ENCODE data around the gene ADARB1. TPM values are rescaled to one million over a fixed set of nuclear protein-coding genes. Genes with fewer than 3 reads are reported as not detected.
A peak's percentile ranks its signal among the peaks of the same experiment; 100 is the strongest.

Gene ADARB1
- total and polyA plus RNA-seq, 2 of the 4 experiments (the other 2 are of a cell fraction): 39.8 to 47.3 TPM

GRCh38 chr21:45037986-45038385 is 36.4 kb upstream of the ADARB1 start:
- H3K4ac ChIP-seq (ENCODE audit: low read depth, low read length): peak overlapping the region; percentile 29; the same call in 1 of the 2 replicates
- no peak overlapping the region for H3K27ac ChIP-seq (ENCODE audit: insufficient read depth, low read length)
- no peaks in the 10 kb centered on the region for H3K27me3 ChIP-seq (ENCODE audit: control insufficient read depth, insufficient read depth, low read length)
- H3K79me1 ChIP-seq (ENCODE audit: low read depth in 1 of 2, low read length in 2 of 2): peaks cover 7 to 12% of the 10 kb centered on the region in 2 experiments; a peak in 3 of 4 replicates
- H3K36me3 ChIP-seq (ENCODE audit: control insufficient read depth, insufficient read depth, low read length): no peaks in the 10 kb centered on the region
- peak overlapping the region in 1 of 2 experiments; percentile 14; a peak in 1 of 4 replicates for H4K8ac ChIP-seq (ENCODE audit: low read depth in 2 of 2, low read length in 2 of 2)
- no TSS peak for BruUV-seq (replicated peaks)
- H4K91ac ChIP-seq (ENCODE audit: insufficient read depth, low read depth, low read length): no peak overlapping the region
- peak overlapping the region; percentile 5; the same call in 1 of the 2 replicates for H4K5ac ChIP-seq (ENCODE audit: low read depth, low read length)
- POLR2A ChIA-PET (ENCODE audit: unreplicated experiment): no interaction called here
- peaks cover 14% of the 10 kb centered on the region for H3K9me1 ChIP-seq (ENCODE audit: insufficient read depth, low read length)
- no peak overlapping the region for H3K14ac ChIP-seq (replicated peaks; ENCODE audit: low read depth, low read length)
- in situ Hi-C loops (cut with MboI; ENCODE audit: low sequenced_read_pairs): no loop called here
- no peaks in the 10 kb centered on the region; the same call in 1 of the 2 replicates for H4K20me1 ChIP-seq (ENCODE audit: insufficient read depth, low read length)
- peak overlapping the region; percentile 49 for H2AK5ac ChIP-seq (ENCODE audit: low read depth, low read length)
- H3K4me1 ChIP-seq (ENCODE audit: control insufficient read depth, insufficient read depth, low read length): peaks cover 41% of the 10 kb centered on the region
- peaks cover 5% of the 10 kb centered on the region; the same call in 1 of the 2 replicates for H3K9me3 ChIP-seq (ENCODE audit: control insufficient read depth, insufficient read depth, low read length)
- H3K9ac ChIP-seq (ENCODE audit: low read depth, low read length): no peak overlapping the region
- ATAC-seq (ENCODE audit: low read depth) (no peak), DNase-seq (no peak)
- H2BK15ac ChIP-seq (ENCODE audit: low read depth, low read length): 0 out of 3 replicates have a peak overlapping the region, but pooled peaks have one; percentile 41
- H2AK9ac ChIP-seq (replicated peaks; ENCODE audit: low read depth, low read length, poor library complexity): no peak overlapping the region
- CTCF ChIA-PET: no interaction called here
- TF ChIP-seq SMC3 (IDR thresholded peaks at IDR 0.05; ENCODE audit: low read depth, low read length) (no peak), MAFK (IDR thresholded peaks at IDR 0.05; ENCODE audit: low read depth, low read length) (no peak), POLR2A (IDR thresholded peaks at IDR 0.05; ENCODE audit: low read depth, low read length) (no peak), NFE2L2 (IDR thresholded peaks at IDR 0.05; ENCODE audit: low read depth, low read length) (no peak), MAZ (IDR thresholded peaks at IDR 0.05; ENCODE audit: borderline replicate concordance, low read depth, low read length) (no peak), ELK1 (IDR thresholded peaks at IDR 0.05; ENCODE audit: borderline replicate concordance, low read depth, low read length) (no peak), CTCF (conservative IDR thresholded peaks at IDR 0.05; ENCODE audit: low read depth, low read length) (no peak), FOS (IDR thresholded peaks at IDR 0.05; ENCODE audit: low read depth, low read length) (no peak), RFX5 (IDR thresholded peaks at IDR 0.05; ENCODE audit: low read depth, low read length) (no peak), CHD1 (IDR thresholded peaks at IDR 0.05; ENCODE audit: low read depth, low read length) (no peak), BHLHE40 (IDR thresholded peaks at IDR 0.05; ENCODE audit: low read depth, low read length) (no peak), CEBPB (IDR thresholded peaks at IDR 0.05; ENCODE audit: low read depth, low read length) (no peak), RCOR1 (IDR thresholded peaks at IDR 0.05; ENCODE audit: insufficient replicate concordance, low read length) (no peak), USF2 (IDR thresholded peaks at IDR 0.05; ENCODE audit: low read depth, low read length) (no peak), RAD21 (IDR thresholded peaks at IDR 0.05; ENCODE audit: low read length) (no peak), MXI1 (IDR thresholded peaks at IDR 0.05; ENCODE audit: borderline replicate concordance, low read depth, low read length) (no peak)
- H2BK5ac ChIP-seq (ENCODE audit: low read depth, low read length, poor library complexity, severe bottlenecking): no peak overlapping the region
- dilution Hi-C loops (cut with HindIII; ENCODE audit: low sequenced_read_pairs, unreplicated experiment): no loop called here
- peak overlapping the region; percentile 66; the same call in 1 of the 2 replicates for H2BK20ac ChIP-seq (ENCODE audit: low read depth, low read length)
- intact Hi-C loops (cut with micrococcal nuclease): no loop called here
- no peak overlapping the region for H3K4me3 ChIP-seq (ENCODE audit: insufficient read depth, low read depth, low read length)
- H2BK120ac ChIP-seq (ENCODE audit: low read depth, low read length): peak overlapping the region; percentile 66; the same call in 1 of the 2 replicates
- no peak overlapping the region for H3K56ac ChIP-seq (ENCODE audit: extremely low read depth, insufficient read depth, low read length)
- H3K4me2 ChIP-seq (ENCODE audit: low read depth, low read length): no peak overlapping the region
- 85% methylated on average over 2 of the region's 9 CpGs; no CpG with 5 or more reads in 1 of the 2 experiments for WGBS, 2 experiments (ENCODE audit: extremely low coverage in 2 of 2, insufficient read length in 1 of 2)
- H3K23ac ChIP-seq (ENCODE audit: low read depth, low read length): no peak overlapping the region
- peak overlapping the region; percentile 47 for H2AFZ ChIP-seq (replicated peaks; ENCODE audit: low read length, poor library complexity)
- H3K18ac ChIP-seq (ENCODE audit: low read depth, low read length): no peak overlapping the region

Measured in IMR-90 (cell line).